Astrocyte (in vitro differentiated cells and primary cell): Measurements from ENCODE around the gene F2. TPM values are rescaled to one million over a fixed set of nuclear protein-coding genes. Genes with fewer than 3 reads are reported as not detected.
A peak's percentile ranks its signal among the peaks of the same experiment; 100 is the strongest.

ENCODE experiments used
- DNase-seq: peaks from one replicate; pipeline ENCODE4 v3.0.0-alpha.2; 2010; ENCODE audit warnings: low read depth
- FAIRE-seq: peaks from 2 replicates; lab custom pipeline; 2011; peaks lifted over from hg19 to GRCh38; lab: Jason Lieb, UNC
- H2AFZ ChIP-seq: 2 replicates; pipeline ENCODE4 v1.6.0; 2012; ENCODE audit warnings: low read depth, low read length, inconsistent platforms
- H3K27ac ChIP-seq: 2 replicates; pipeline ENCODE4 v1.5.1; 2011; ENCODE audit warnings: low read depth, low read length, inconsistent platforms
- H3K27me3 ChIP-seq: 2 replicates; pipeline ENCODE4 v1.6.0; 2011; ENCODE audit warnings: low read length, inconsistent platforms; ENCODE audit not compliant: insufficient read depth
- H3K36me3 ChIP-seq: 2 replicates; pipeline ENCODE4 v1.5.1; 2011; ENCODE audit warnings: low read length, inconsistent platforms; ENCODE audit not compliant: insufficient read depth
- H3K4me1 ChIP-seq: 2 replicates; pipeline ENCODE4 v1.5.1; 2011; ENCODE audit warnings: low read length, inconsistent platforms; ENCODE audit not compliant: insufficient read depth
- H3K4me2 ChIP-seq: 2 replicates; pipeline ENCODE4 v1.6.0; 2012; ENCODE audit warnings: low read length, inconsistent platforms
- H3K4me3 ChIP-seq: 2 replicates; pipeline ENCODE4 v1.5.1; 2011; ENCODE audit warnings: low read depth, mild to moderate bottlenecking, low read length, inconsistent platforms; ENCODE audit not compliant: insufficient read depth
- H3K79me2 ChIP-seq: 2 replicates; pipeline ENCODE4 v1.6.0; 2012; ENCODE audit warnings: mild to moderate bottlenecking, low read length, inconsistent platforms; ENCODE audit not compliant: insufficient read depth
- H3K9ac ChIP-seq: 2 replicates; pipeline ENCODE4 v1.6.0; 2012; ENCODE audit warnings: mild to moderate bottlenecking, low read length, inconsistent platforms
- H3K9me3 ChIP-seq: 2 replicates; pipeline ENCODE4 v1.5.1; 2012; ENCODE audit warnings: low read depth, mild to moderate bottlenecking, low read length, inconsistent platforms; ENCODE audit not compliant: insufficient read depth
- H4K20me1 ChIP-seq: 2 replicates; pipeline ENCODE4 v1.6.0; 2012; ENCODE audit warnings: low read length, inconsistent platforms; ENCODE audit not compliant: insufficient read depth
- H3K27ac Mint-ChIP-seq: one replicate; pipeline ENCODE4 v1.8.0; 2021; ENCODE audit warnings: mild to moderate bottlenecking, mixed read lengths; ENCODE audit not compliant: unreplicated experiment
- H3K27me3 Mint-ChIP-seq: one replicate; pipeline ENCODE4 v1.8.0; 2021; ENCODE audit warnings: low read depth, mixed read lengths; ENCODE audit not compliant: unreplicated experiment
- H3K36me3 Mint-ChIP-seq: one replicate; pipeline ENCODE4 v1.8.0; 2021; ENCODE audit warnings: low read depth, mixed read lengths; ENCODE audit not compliant: unreplicated experiment
- H3K4me1 Mint-ChIP-seq: one replicate; pipeline ENCODE4 v1.8.0; 2021; ENCODE audit warnings: low read depth, mixed read lengths; ENCODE audit not compliant: unreplicated experiment
- H3K4me3 Mint-ChIP-seq: one replicate; pipeline ENCODE4 v1.8.0; 2021; ENCODE audit warnings: mild to moderate bottlenecking, moderate library complexity, mixed read lengths; ENCODE audit not compliant: unreplicated experiment
- H3K9me3 Mint-ChIP-seq: one replicate; pipeline ENCODE4 v1.8.0; 2021; ENCODE audit warnings: mild to moderate bottlenecking, mixed read lengths; ENCODE audit not compliant: unreplicated experiment
- CTCF ChIP-seq: IDR thresholded peaks from 2 replicates; pipeline ENCODE4 v1.5.1; 2011; ENCODE audit warnings: low read depth, mild to moderate bottlenecking, inconsistent platforms, low read length, moderate library complexity; ENCODE audit not compliant: insufficient read depth
- EZH2 ChIP-seq: IDR thresholded peaks from 2 replicates; pipeline ENCODE4 v1.6.1; 2012; ENCODE audit warnings: mild to moderate bottlenecking, low read length, inconsistent platforms; ENCODE audit not compliant: insufficient read depth
- total RNA-seq: library from RNA; stranded (reverse); gene quantifications from 2 replicates; pipeline ENCODE4 v1.2.1, GENCODE V29; 2021

F2 gene
- total RNA-seq, 1 donor from 2014 or later, result 0.57 TPM

DNA sequence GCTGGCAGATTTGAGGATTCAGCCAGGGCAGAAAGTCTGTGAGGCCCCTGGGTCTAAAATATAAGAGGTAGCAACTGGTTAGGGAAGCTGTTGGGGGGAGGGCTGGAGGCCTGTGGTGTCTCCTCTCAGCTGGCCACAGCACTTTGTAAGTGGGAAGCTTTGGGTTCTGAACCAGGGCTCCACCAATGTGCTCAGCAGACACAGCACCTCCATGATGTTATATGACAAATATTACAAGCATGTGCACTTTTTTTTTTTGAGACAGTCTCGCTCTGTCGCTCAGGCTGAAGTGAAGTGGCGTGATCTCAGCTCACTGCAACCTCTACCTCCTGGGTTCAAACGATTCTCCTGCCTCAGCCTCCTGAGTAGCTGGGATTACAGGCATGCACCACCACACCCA lies 26.6 kb upstream of the F2 start:
- Histone ChIP-seq H2AFZ (no peak overlapping the region), H3K79me2 (peaks cover 31% of the 10 kb centered on the region), H3K9me3 (no peaks in the 10 kb centered on the region), H3K4me1 (peaks cover 13% of the 10 kb centered on the region), H3K9ac (peak overlapping the region; percentile 6), H3K27me3 (no peaks in the 10 kb centered on the region), H3K36me3 (peaks cover 28% of the 10 kb centered on the region), H3K4me3 (no peak overlapping the region), H3K4me2 (no peak overlapping the region), H4K20me1 (peaks cover 21% of the 10 kb centered on the region), H3K27ac (peak overlapping the region; percentile 2)
- H3K4me3 Mint-ChIP-seq, result no peak overlapping the region
- peaks cover 36% of the 10 kb centered on the region for H3K4me1 Mint-ChIP-seq
- H3K36me3 Mint-ChIP-seq, result peaks cover 26% of the 10 kb centered on the region
- FAIRE-seq, result no peak
- no peak for DNase-seq
- H3K27me3 Mint-ChIP-seq, result no peaks in the 10 kb centered on the region
- TF ChIP-seq CTCF (no peak), EZH2 (no peak)
- peak overlapping the region; percentile 85 for H3K27ac Mint-ChIP-seq
- H3K9me3 Mint-ChIP-seq, result no peaks in the 10 kb centered on the region

DNA sequence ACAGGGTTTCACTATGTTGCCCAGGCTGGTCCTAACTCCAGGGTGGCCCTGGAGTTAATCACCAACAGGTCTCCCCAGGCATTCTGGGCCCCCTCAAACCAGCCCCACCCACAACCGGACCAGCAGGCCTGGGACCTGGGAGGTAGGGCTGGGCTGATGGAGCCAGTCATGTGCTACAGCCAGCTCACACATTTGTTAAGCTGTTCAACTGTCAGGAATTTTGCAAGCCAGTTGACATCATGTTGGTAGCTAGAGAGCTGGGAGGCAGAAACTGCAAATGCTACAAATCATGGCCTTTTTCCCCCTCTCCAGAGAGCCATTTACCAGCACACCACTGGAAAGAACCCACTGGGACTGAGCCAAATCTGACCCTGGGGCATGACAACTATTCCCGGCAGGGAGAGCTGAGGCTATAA lies 25.4 kb upstream of the F2 start:
- Mint-ChIP-seq H3K4me3 (no peak overlapping the region), H3K27ac (peak overlapping the region; percentile 91), H3K4me1 (peaks cover 45% of the 10 kb centered on the region), H3K27me3 (no peaks in the 10 kb centered on the region), H3K9me3 (no peaks in the 10 kb centered on the region), H3K36me3 (peaks cover 17% of the 10 kb centered on the region)
- Histone ChIP-seq H3K27ac (peak overlapping the region; percentile 43), H2AFZ (no peak overlapping the region), H3K27me3 (no peaks in the 10 kb centered on the region), H3K4me3 (no peak overlapping the region), H3K9ac (peak overlapping the region; percentile 23), H3K79me2 (peaks cover 42% of the 10 kb centered on the region), H3K9me3 (no peaks in the 10 kb centered on the region), H3K36me3 (peaks cover 28% of the 10 kb centered on the region), H3K4me2 (no peak overlapping the region), H3K4me1 (peaks cover 16% of the 10 kb centered on the region), H4K20me1 (peaks cover 26% of the 10 kb centered on the region)
- FAIRE-seq, result no peak
- no peak for TF ChIP-seq EZH2
- no peak for TF ChIP-seq CTCF
- DNase-seq, result peak; percentile 58

DNA sequence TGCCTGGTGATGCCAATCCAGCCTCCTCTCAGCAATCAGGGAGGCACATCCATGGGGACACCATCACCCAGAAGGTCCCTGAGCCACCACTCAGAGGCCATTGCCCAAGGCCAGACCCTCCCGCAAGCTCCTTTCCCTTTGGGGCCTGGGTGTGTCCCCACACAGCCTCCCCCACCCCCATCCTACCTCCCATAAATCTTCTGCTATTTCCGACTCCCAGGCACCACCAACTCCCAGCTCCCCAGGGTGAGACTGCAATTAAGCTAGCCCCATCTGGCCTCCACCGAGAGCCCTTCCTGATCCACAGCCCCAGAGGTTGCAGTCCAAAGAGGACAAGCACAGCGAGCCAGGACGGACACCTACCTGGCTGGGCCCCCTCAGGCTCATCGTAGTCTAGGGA lies 24.9 kb upstream of the F2 start:
- Histone ChIP-seq H3K36me3 (peaks cover 26% of the 10 kb centered on the region), H3K9me3 (no peaks in the 10 kb centered on the region), H2AFZ (no peak overlapping the region), H3K4me3 (no peak overlapping the region), H3K4me1 (peaks cover 20% of the 10 kb centered on the region), H4K20me1 (peaks cover 26% of the 10 kb centered on the region), H3K9ac (peak overlapping the region; percentile 23), H3K27ac (peak overlapping the region; percentile 43), H3K27me3 (no peaks in the 10 kb centered on the region), H3K79me2 (peaks cover 45% of the 10 kb centered on the region), H3K4me2 (no peak overlapping the region)
- DNase-seq, result no peak
- Mint-ChIP-seq H3K36me3 (peaks cover 15% of the 10 kb centered on the region), H3K9me3 (no peaks in the 10 kb centered on the region), H3K27ac (peak overlapping the region; percentile 91), H3K4me1 (peaks cover 49% of the 10 kb centered on the region), H3K27me3 (no peaks in the 10 kb centered on the region), H3K4me3 (peak overlapping the region; percentile 69)
- no peak for FAIRE-seq
- TF ChIP-seq EZH2, result no peak
- no peak for TF ChIP-seq CTCF
